DMS53 (cell line): ENCODE measurements around the gene MTA2.
"Not testable (repeated sequence)": the region's sequence is repeated elsewhere in the genome, so short reads cannot be mapped to it uniquely, and the experiment has no call there.

ENCODE experiments used
- DNase-seq: peaks from one replicate; lab custom pipeline; 2025; lab: John Stamatoyannopoulos, UW

The MTA2 gene

GRCh38 chr11:62566247-62566646 lies 35.4 kb downstream of the MTA2 start:
- DNase-seq: no peak

GRCh38 chr11:62565100-62565802 lies 36.4 kb downstream of the MTA2 start:
- DNase-seq: no peak

- DNase-seq: not testable (repeated sequence)
Measured at GRCh38 chr11:62561677-62562230, 39.9 kb downstream of the MTA2 start.

- DNase-seq: peak; percentile 88
Measured at GRCh38 chr11:62560566-62561103, 41.0 kb downstream of the MTA2 start.

- not testable (repeated sequence) for DNase-seq
Measured at GRCh38 chr11:62559626-62560025, 42.0 kb downstream of the MTA2 start.

- no peak for DNase-seq
Measured at GRCh38 chr11:62559204-62559603, 42.5 kb downstream of the MTA2 start.

- no peak for DNase-seq
Measured at GRCh38 chr11:62558669-62559068, 43.0 kb downstream of the MTA2 start.

- peak; percentile 73 for DNase-seq
Measured at GRCh38 chr11:62556875-62557631, 44.6 kb downstream of the MTA2 start.

GRCh38 chr11:62556108-62556874 lies 45.4 kb downstream of the MTA2 start:
- peak; percentile 95 for DNase-seq

GRCh38 chr11:62555464-62556107 lies 46.1 kb downstream of the MTA2 start:
- DNase-seq: peak; percentile 41

GRCh38 chr11:62554387-62555167 lies 47.1 kb downstream of the MTA2 start:
- no peak for DNase-seq

GRCh38 chr11:62553839-62554361 lies 47.8 kb downstream of the MTA2 start:
- no peak for DNase-seq

GRCh38 chr11:62553080-62553838 lies 48.4 kb downstream of the MTA2 start:
- DNase-seq: no peak

- DNase-seq: no peak
Measured at GRCh38 chr11:62552485-62553079, 49.1 kb downstream of the MTA2 start.

- not testable (repeated sequence) for DNase-seq
Measured at GRCh38 chr11:62550478-62550877, 51.2 kb downstream of the MTA2 start.

GRCh38 chr11:62548545-62549335 lies 52.9 kb downstream of the MTA2 start:
- no peak for DNase-seq

- peak; percentile 40 for DNase-seq
Measured at GRCh38 chr11:62547691-62548281, 53.9 kb downstream of the MTA2 start.
